Kidney epithelial cell (primary cell): Measurements from ENCODE around the gene STX11. TPM values are rescaled to one million over a fixed set of nuclear protein-coding genes. Genes with fewer than 3 reads are reported as not detected.
"Not testable (repeated sequence)": the region's sequence is repeated elsewhere in the genome, so short reads cannot be mapped to it uniquely, and the experiment has no call there.

ENCODE experiments used
- DNase-seq: peaks from one replicate; pipeline ENCODE4 v3.0.0-alpha.2; 2010; ENCODE audit warnings: low read depth
- H3K27me3 ChIP-seq: 2 replicates; pipeline ENCODE4 v1.6.0; 2011; ENCODE audit warnings: low read length; ENCODE audit not compliant: control insufficient read depth, insufficient read depth
- H3K36me3 ChIP-seq: 2 replicates; pipeline ENCODE4 v1.5.1; 2011; ENCODE audit warnings: low read length; ENCODE audit not compliant: control insufficient read depth, insufficient read depth
- H3K4me3 ChIP-seq: 2 replicates; pipeline ENCODE4 v1.5.1; 2011; ENCODE audit warnings: low read depth, mild to moderate bottlenecking, control low read depth, low read length
- CTCF ChIP-seq: IDR thresholded peaks from 2 replicates; pipeline ENCODE4 v1.5.1; 2011; ENCODE audit warnings: mild to moderate bottlenecking, moderate library complexity, low read length, control low read depth, inconsistent platforms; ENCODE audit not compliant: insufficient read depth, poor library complexity, severe bottlenecking
- total RNA-seq: library from RNA; depleted of rRNA; stranded (reverse); fragments of >200 nt; gene quantifications from 2 replicates; pipeline ENCODE4 v1.2.3, GENCODE V29; 2015

The STX11 gene
- total RNA-seq, 1 donor from 2014 or later = 4.1 TPM

DNA sequence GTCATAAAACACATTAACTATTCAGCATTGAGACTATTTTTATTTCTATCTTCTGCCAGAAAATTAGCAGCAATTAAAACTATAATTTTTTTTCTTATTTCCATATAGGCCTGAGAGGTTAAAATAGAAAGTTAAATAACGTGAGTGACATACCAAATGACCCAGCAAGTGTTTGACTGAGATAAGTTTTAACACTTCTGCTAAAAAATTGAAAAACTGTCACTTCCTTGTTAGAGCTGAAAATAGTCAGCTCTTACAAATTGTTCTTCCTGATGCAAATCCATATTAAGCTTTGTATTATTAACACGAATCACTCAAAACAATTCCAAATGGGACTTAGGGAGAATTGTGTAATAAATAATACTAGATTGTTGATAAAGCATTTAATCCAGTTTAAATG, 26.5 kb upstream of the STX11 start:
- TF ChIP-seq CTCF = no peak

DNA sequence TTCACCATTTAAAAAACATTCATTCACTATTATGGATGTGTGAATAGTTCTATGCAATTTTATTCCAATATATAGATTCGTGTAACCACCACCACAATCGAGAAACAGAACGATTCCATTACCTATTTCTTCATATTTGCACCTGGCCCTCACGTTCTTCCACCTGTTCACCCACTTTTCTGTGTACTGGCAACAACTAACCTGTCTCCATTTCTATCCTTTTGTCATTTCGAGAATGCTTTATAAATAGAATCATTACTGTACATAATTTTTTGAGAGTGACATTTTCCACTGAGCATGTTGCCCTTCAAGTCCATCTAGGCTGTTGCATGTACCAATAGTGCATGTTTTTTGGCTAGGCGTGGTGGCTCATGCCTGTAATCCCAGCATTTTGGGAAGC, 23.2 kb upstream of the STX11 start:
- TF ChIP-seq CTCF = no peak
- no peak for DNase-seq
- H3K4me3 ChIP-seq = no peak overlapping the region
- H3K27me3 ChIP-seq = no peaks in the 10 kb centered on the region
- H3K36me3 ChIP-seq = no peaks in the 10 kb centered on the region

More for the DNA sequence above, 26.5 kb upstream of the STX11 start:
- H3K36me3 ChIP-seq = no peaks in the 10 kb centered on the region
- no peak for DNase-seq
- H3K27me3 ChIP-seq = no peaks in the 10 kb centered on the region
- H3K4me3 ChIP-seq = no peak overlapping the region

GRCh38 chr6:144129469-144129868, 20.8 kb upstream of the STX11 start:
- TF ChIP-seq CTCF = no peak
- no peak overlapping the region for H3K4me3 ChIP-seq
- no peaks in the 10 kb centered on the region for H3K36me3 ChIP-seq
- no peak for DNase-seq
- H3K27me3 ChIP-seq = no peaks in the 10 kb centered on the region

DNA sequence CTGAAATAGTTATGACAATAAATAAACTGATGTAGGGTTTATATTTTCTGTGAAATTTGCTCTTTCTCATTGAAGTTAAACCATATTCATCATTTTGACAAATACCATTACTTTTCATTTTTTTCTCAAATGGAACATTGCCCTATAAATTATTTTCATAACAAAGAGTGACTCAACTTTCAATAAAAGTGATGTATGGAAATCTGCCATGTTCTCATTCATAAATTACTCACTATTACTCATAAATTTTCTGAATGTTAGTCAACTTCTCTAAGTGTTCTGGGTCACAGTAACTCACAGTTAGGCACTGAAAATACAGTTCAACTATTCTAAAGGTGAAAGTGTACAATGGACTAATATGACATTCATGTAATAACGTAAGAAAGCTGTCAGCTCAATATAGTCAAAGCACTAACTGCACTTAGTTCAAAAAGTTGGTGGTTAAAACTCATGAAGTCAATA, 19.0 kb upstream of the STX11 start:
- Histone ChIP-seq H3K27me3 (no peaks in the 10 kb centered on the region), H3K4me3 (no peak overlapping the region), H3K36me3 (no peaks in the 10 kb centered on the region)
- no peak for TF ChIP-seq CTCF
- no peak for DNase-seq

GRCh38 chr6:144132167-144132690, 18.1 kb upstream of the STX11 start:
- H3K36me3 ChIP-seq, DNase-seq, H3K4me3 ChIP-seq, H3K27me3 ChIP-seq: not testable (repeated sequence)

GRCh38 chr6:144133225-144133821, 17.0 kb upstream of the STX11 start:
- H3K4me3 ChIP-seq = no peak overlapping the region
- H3K36me3 ChIP-seq = no peaks in the 10 kb centered on the region
- no peak for TF ChIP-seq CTCF
- DNase-seq = no peak
- no peaks in the 10 kb centered on the region for H3K27me3 ChIP-seq
